ENCODE results near the gene CAV3.

DNA sequence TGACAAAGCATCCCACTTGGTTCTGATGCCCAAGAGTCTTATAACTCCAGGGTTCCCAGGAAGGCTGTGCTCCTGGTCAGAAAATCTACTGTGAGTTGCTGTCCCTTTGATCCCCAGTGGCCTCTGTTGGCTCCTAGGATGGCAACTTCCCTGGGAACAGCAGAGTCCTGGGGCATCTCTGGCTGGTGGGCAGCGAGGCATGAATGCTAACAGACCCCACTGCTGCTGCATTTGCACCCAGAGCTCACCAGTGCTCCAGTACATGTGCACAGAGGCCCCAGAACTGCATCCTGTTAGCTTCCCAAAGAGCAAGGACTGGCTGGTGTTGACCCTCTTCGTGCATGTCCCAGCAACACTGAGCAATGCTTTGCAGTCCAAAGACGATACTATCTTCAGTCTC, 15.7 kb downstream of the CAV3 start:
- TF ChIP-seq, protein P1, sequence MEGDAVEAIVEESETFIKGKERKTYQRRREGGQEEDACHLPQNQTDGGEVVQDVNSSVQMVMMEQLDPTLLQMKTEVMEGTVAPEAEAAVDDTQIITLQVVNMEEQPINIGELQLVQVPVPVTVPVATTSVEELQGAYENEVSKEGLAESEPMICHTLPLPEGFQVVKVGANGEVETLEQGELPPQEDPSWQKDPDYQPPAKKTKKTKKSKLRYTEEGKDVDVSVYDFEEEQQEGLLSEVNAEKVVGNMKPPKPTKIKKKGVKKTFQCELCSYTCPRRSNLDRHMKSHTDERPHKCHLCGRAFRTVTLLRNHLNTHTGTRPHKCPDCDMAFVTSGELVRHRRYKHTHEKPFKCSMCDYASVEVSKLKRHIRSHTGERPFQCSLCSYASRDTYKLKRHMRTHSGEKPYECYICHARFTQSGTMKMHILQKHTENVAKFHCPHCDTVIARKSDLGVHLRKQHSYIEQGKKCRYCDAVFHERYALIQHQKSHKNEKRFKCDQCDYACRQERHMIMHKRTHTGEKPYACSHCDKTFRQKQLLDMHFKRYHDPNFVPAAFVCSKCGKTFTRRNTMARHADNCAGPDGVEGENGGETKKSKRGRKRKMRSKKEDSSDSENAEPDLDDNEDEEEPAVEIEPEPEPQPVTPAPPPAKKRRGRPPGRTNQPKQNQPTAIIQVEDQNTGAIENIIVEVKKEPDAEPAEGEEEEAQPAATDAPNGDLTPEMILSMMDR (IDR thresholded peaks at IDR 0.05): no peak
- TF ChIP-seq POLR2AphosphoS5 (IDR thresholded peaks at IDR 0.05): no peak

Data from transverse colon (tissue), 4 donors.